ENCODE results near the gene VSIR. TPM values are rescaled to one million over a fixed set of nuclear protein-coding genes. Genes with fewer than 3 reads are reported as not detected.
A peak's percentile ranks its signal among the peaks of the same experiment; 100 is the strongest.

Gene VSIR
- total and polyA plus RNA-seq, 11 donors: 32.6 to 181 (median 83.2) TPM

- DNase-seq (no peak), ATAC-seq (no peak)
- Histone ChIP-seq H3K9me3 (no peaks in the 10 kb centered on the region), H3K36me3 (no peaks in the 10 kb centered on the region), H3K27ac (peak overlapping the region in 9 of 12 donors; percentile 82 to 94 (median 91)), H3K4me1 (peaks cover 8 to 72% (median 53%) of the 10 kb centered on the region in 12 donors), H3K27me3 (no peaks in the 10 kb centered on the region), H3K4me3 (peak overlapping the region in 1 of 12 donors; percentile 23)
- no peak for TF ChIP-seq POLR2A (IDR thresholded peaks at IDR 0.05)
- TF ChIP-seq, protein P1, sequence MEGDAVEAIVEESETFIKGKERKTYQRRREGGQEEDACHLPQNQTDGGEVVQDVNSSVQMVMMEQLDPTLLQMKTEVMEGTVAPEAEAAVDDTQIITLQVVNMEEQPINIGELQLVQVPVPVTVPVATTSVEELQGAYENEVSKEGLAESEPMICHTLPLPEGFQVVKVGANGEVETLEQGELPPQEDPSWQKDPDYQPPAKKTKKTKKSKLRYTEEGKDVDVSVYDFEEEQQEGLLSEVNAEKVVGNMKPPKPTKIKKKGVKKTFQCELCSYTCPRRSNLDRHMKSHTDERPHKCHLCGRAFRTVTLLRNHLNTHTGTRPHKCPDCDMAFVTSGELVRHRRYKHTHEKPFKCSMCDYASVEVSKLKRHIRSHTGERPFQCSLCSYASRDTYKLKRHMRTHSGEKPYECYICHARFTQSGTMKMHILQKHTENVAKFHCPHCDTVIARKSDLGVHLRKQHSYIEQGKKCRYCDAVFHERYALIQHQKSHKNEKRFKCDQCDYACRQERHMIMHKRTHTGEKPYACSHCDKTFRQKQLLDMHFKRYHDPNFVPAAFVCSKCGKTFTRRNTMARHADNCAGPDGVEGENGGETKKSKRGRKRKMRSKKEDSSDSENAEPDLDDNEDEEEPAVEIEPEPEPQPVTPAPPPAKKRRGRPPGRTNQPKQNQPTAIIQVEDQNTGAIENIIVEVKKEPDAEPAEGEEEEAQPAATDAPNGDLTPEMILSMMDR (IDR thresholded peaks at IDR 0.05): no peak
- intact Hi-C loops (cut with DNase I): no loop called here
- 85 to 91% (median 88%) methylated on average over 6 to 8 of the region's 8 CpGs for WGBS, 4 donors
Observed at GRCh38 chr10:71715026-71715425, 58.3 kb downstream of the VSIR start.

DNA sequence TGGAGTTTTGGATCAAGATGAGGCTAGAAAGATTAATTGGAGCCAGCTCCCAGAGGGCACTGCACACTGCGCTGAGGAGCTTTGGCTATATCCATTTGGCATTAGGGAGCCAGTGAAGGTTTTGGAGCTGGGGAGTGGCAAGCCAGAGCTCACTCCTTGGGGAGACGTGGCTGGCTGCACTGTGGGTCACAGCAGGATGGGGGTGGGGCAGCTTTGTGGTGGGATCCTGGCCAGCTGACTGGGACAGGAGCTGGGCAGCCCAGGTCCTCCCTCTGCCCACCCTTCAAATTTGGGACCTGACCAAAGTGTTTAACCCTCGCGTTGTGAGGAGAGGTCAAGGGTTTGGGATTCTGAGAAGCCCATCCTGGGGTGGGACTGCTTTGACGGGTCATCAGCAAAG is 58.7 kb downstream of the VSIR start:
- WGBS, 4 donors: 58 to 78% (median 74%) methylated on average over 5 of the region's 5 CpGs
- Histone ChIP-seq H3K4me3 (peak overlapping the region in 2 of 12 donors; percentile 13 to 23), H3K27me3 (no peaks in the 10 kb centered on the region), H3K27ac (peak overlapping the region; percentile 82 to 96 (median 91)), H3K9me3 (no peaks in the 10 kb centered on the region), H3K4me1 (peaks cover 8 to 72% (median 53%) of the 10 kb centered on the region in 12 donors), H3K36me3 (no peaks in the 10 kb centered on the region)
- intact Hi-C loops (cut with DNase I): loop anchor here in 4 of 10 donors (5.0 kb wide), 2 partner anchors 33 to 58 kb away; partner anchors contain the start of gene VSIR (in 4 of the 4)
- no peak for ATAC-seq
- TF ChIP-seq, protein P1 (IDR thresholded peaks at IDR 0.05): no peak
- TF ChIP-seq POLR2A (IDR thresholded peaks at IDR 0.05): no peak
- no peak for DNase-seq

DNA sequence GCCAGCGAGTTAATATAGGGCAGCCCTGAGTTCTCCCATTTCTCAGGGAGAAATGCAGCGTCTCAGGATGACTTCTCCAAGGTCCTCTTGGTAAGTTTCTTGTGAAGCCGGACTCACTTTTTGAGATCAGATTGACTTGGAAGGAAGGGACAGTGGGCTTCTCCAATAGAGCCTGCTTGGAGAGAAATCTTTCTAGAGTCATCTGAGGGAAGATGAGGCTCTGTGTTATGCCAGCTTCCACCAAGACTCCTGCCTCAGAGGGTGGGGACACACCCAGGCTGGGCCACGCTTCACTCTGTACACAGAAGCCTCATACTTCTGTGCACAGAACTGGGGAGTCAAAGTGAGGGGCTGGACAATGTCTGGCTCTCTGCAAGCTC is 59.3 kb downstream of the VSIR start:
- TF ChIP-seq, protein P1 (IDR thresholded peaks at IDR 0.05): no peak
- no peak for TF ChIP-seq POLR2A (IDR thresholded peaks at IDR 0.05)
- H3K9me3 ChIP-seq: no peaks in the 10 kb centered on the region
- no peaks in the 10 kb centered on the region for H3K36me3 ChIP-seq
- intact Hi-C loops (cut with DNase I): loop anchor here in 4 of 10 donors (5.0 kb wide), 2 partner anchors 33 to 58 kb away; partner anchors contain the start of gene VSIR (in 4 of the 4)
- DNase-seq (no peak), ATAC-seq (no peak)
- no peaks in the 10 kb centered on the region for H3K27me3 ChIP-seq
- peaks cover 8 to 68% (median 50%) of the 10 kb centered on the region in 12 donors for H3K4me1 ChIP-seq
- H3K27ac ChIP-seq: peak overlapping the region; percentile 82 to 96 (median 91)
- H3K4me3 ChIP-seq: peak overlapping the region in 2 of 12 donors; percentile 1 to 23
- 56 to 69% (median 65%) methylated on average over 4 of the region's 4 CpGs for WGBS, 4 donors

DNA sequence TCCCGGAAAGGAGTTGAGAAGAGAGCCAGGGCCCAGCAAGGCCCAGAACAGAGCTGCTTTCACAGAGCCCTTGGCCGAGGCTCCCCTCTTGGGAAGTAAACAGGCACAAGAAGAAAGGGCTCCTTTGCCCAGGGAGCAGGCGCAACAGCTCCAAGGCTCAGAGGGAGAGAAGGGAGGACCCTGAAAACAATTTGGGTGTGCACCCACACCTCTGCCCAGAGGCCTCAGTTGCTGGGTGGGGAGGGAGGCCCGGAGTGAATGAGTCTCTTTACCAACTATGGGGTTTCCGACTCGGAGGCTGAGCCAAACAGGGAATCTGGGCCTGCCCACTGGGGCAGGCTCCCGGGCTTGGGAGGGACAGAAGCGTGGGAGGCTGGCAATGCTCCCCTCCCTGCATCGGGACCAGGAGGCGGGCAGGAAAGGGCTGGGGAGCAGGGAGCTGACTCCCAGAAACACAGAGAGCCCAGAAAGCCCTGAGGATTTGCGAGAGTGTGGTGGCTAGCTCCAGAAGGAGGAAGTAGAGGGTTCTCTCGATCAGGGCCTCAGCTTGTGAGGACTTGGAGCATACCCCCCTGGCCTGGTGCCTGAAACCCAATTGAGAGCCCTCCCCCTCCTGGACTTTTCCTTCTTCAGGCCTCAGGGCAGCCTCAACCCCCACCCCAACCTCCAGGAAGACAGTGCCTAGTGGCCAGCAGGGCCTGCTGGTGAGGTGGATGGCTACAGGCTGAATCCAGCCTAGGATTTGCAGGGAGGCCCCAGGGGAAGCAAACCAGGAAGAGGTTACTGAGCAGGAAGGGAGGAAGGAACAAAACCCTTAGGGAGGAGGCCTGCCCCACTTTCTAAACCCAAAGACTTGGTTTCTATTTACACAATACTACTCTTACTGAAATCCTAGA is 59.9 kb downstream of the VSIR start:
- Histone ChIP-seq H3K27me3 (no peaks in the 10 kb centered on the region), H3K27ac (peak overlapping the region; percentile 82 to 96 (median 91)), H3K4me1 (peaks cover 8 to 65% (median 46%) of the 10 kb centered on the region in 12 donors), H3K9me3 (no peaks in the 10 kb centered on the region), H3K36me3 (no peaks in the 10 kb centered on the region), H3K4me3 (peak overlapping the region in 3 of 12 donors; percentile 1 to 23 (median 5))
- TF ChIP-seq, protein P1 (IDR thresholded peaks at IDR 0.05): peak in 4 of 12 donors; percentile 17 to 28 (median 22)
- TF ChIP-seq POLR2A (IDR thresholded peaks at IDR 0.05): peak in 1 of 2 donors; percentile 36
- ATAC-seq: peak; percentile 65 to 87 (median 84)
- peak; percentile 84 to 91 (median 88) for DNase-seq
- WGBS, 4 donors: 27 to 52% (median 39%) methylated on average over 12 of the region's 12 CpGs
- intact Hi-C loops (cut with DNase I): loop anchor here in 7 of 10 donors (1.0 to 5.0 kb wide), 5 partner anchors 33 to 59 kb away; partner anchors contain the start of gene VSIR (in 6 of the 7)

All from heart left ventricle (tissue), 16 donors.